Panc1 (cell line): ENCODE measurements around the gene KIF21A. TPM values are rescaled to one million over a fixed set of nuclear protein-coding genes. Genes with fewer than 3 reads are reported as not detected.

Source experiments
- ATAC-seq: fragments of 200-7000 bp; cut with Tn5 transposase; 2 replicates; pipeline ENCODE4 v1.9.1; 2020; ENCODE audit warnings: mild to moderate bottlenecking, moderate library complexity
- BruUV-seq: library from RNA; stranded (reverse); fragments of 400-500 nt; replicated peaks from 2 replicates; lab custom pipeline; 2021; lab: Mats Ljungman, UMichigan
- CTCF ChIA-PET: fragments of 300-600 bp; sonication (Branson Sonifier 250); formaldehyde crosslinking; loops from one replicate; lab custom pipeline; 2022; ENCODE audit warnings: antibody characterized with exemption; lab: Charles Lee
- POLR2A ChIA-PET: fragments of 300-600 bp; sonication (Branson Sonifier 250); formaldehyde crosslinking; loops from one replicate; lab custom pipeline; 2022; ENCODE audit warnings: antibody characterized with exemption; lab: Charles Lee
- DNase-seq: peaks from one replicate; pipeline ENCODE4 v3.0.0-alpha.2; 2010; ENCODE audit warnings: low read depth, low spot score
- H3K27ac ChIP-seq: 2 replicates; pipeline ENCODE4 v1.5.1; 2011; ENCODE audit warnings: mild to moderate bottlenecking, low read length, inconsistent platforms
- H3K27me3 ChIP-seq: fragments of 200-500 bp; sonication (Bioruptor generic); 2 replicates; pipeline ENCODE4 v1.6.0; 2014; ENCODE audit warnings: low read length, inconsistent platforms; ENCODE audit not compliant: control insufficient read depth, insufficient read depth
- H3K36me3 ChIP-seq: fragments of 200-500 bp; sonication (Bioruptor generic); 2 replicates; pipeline ENCODE4 v1.5.1; 2014; ENCODE audit warnings: inconsistent platforms, mild to moderate bottlenecking, low read length, moderate library complexity; ENCODE audit not compliant: control insufficient read depth, insufficient read depth
- H3K4me1 ChIP-seq: 2 replicates; pipeline ENCODE4 v1.5.1; 2011; ENCODE audit warnings: inconsistent platforms, mild to moderate bottlenecking, low read length, moderate library complexity; ENCODE audit not compliant: control insufficient read depth, insufficient read depth
- H3K4me3 ChIP-seq, 2 experiments: 2 replicates each; pipeline ENCODE4 v1.5.1; 2011 to 2012; ENCODE audit warnings: low read depth in 2 of 2, low read length in 2 of 2, mild to moderate bottlenecking in 2 of 2, inconsistent platforms in 1 of 2, moderate library complexity in 1 of 2
- H3K9me3 ChIP-seq: fragments of 200-500 bp; sonication (Bioruptor generic); 2 replicates; pipeline ENCODE4 v1.5.1; 2014; ENCODE audit warnings: low read depth, mild to moderate bottlenecking, inconsistent platforms, low read length, moderate library complexity; ENCODE audit not compliant: control insufficient read depth, insufficient read depth
- POLR2AphosphoS5 ChIP-seq: IDR thresholded peaks from 2 replicates; pipeline ENCODE4 v1.6.1; 2012; ENCODE audit warnings: mild to moderate bottlenecking, low read depth, low read length, moderate library complexity
- SIN3A ChIP-seq: IDR thresholded peaks from 2 replicates; pipeline ENCODE4 v1.6.1; 2012; ENCODE audit warnings: low read depth, mild to moderate bottlenecking, low read length, moderate library complexity, borderline replicate concordance; ENCODE audit not compliant: insufficient read depth
- TCF7L2 ChIP-seq: IDR thresholded peaks from 2 replicates; pipeline ENCODE4 v1.6.1; 2011; ENCODE audit warnings: mild to moderate bottlenecking, low read depth, low read length, inconsistent platforms
- in situ Hi-C: cut with HindIII; loops from 2 replicates; pipeline ENCODE4 v1.10.0; 2016; ENCODE audit warnings: low sequenced_read_pairs, low pct_unique_long_range_greater_than_20kb
- intact Hi-C: fragments of 100-400 bp; cut with micrococcal nuclease; formaldehyde crosslinking; loops from one replicate; pipeline ENCODE4 v1.10.0; 2022; ENCODE audit not compliant: unreplicated experiment
- total RNA-seq: library from RNA; stranded (reverse); gene quantifications from one replicate; pipeline ENCODE4 v1.2.1, GENCODE V29; 2021; ENCODE audit not compliant: unreplicated experiment
- TF ChIP-seq, protein P1 (sequence below): fragments of 450-650 bp; IDR thresholded peaks from 2 replicates; pipeline ENCODE4 v1.5.1; 2017; ENCODE audit warnings: mild to moderate bottlenecking
- TF ChIP-seq, protein P2 (sequence below), 2 experiments: IDR thresholded peaks; 2 replicates each; pipeline ENCODE4 v1.6.1; 2011 to 2012; ENCODE audit warnings: low read depth in 2 of 2, control low read depth in 1 of 2, low read length in 1 of 2, mild to moderate bottlenecking in 1 of 2, moderate library complexity in 1 of 2; ENCODE audit not compliant: insufficient read depth in 1 of 2

Gene KIF21A
- total RNA-seq, 1 experiment from 2014 or later = 25.6 TPM

DNA sequence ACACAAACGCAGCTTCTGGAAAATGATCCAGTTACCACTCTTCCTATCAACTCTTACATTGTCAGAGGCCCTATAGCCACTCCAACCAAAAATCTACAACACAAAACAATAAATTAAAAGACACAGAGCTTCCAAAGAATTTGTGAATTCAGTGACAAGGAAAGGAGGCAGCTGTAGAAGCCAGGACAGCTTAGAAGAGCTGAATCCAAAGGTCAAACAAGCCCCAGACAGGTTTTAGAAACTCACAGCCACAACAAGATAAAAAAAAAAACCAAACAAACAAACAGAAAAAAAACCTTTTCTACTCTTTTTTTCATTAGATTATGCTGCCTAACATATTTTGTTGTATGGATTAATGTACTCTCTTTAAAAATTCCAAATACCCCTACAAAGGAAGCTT is 94.4 kb downstream of the KIF21A start:
- intact Hi-C loops (no loop called here), in situ Hi-C loops (no loop called here)
- no peaks in the 10 kb centered on the region for H3K4me1 ChIP-seq
- H3K27ac ChIP-seq = no peak overlapping the region
- H3K4me3 ChIP-seq = no peak overlapping the region
- ATAC-seq = no peak
- no peaks in the 10 kb centered on the region for H3K27me3 ChIP-seq
- H3K9me3 ChIP-seq = no peaks in the 10 kb centered on the region
- POLR2A ChIA-PET = no interaction called here
- DNase-seq = no peak
- CTCF ChIA-PET = no interaction called here
- H3K36me3 ChIP-seq = peaks cover 4% of the 10 kb centered on the region; the same call in 1 of the 2 replicates
- no peak for TF ChIP-seq TCF7L2
- TF ChIP-seq, protein P1, sequence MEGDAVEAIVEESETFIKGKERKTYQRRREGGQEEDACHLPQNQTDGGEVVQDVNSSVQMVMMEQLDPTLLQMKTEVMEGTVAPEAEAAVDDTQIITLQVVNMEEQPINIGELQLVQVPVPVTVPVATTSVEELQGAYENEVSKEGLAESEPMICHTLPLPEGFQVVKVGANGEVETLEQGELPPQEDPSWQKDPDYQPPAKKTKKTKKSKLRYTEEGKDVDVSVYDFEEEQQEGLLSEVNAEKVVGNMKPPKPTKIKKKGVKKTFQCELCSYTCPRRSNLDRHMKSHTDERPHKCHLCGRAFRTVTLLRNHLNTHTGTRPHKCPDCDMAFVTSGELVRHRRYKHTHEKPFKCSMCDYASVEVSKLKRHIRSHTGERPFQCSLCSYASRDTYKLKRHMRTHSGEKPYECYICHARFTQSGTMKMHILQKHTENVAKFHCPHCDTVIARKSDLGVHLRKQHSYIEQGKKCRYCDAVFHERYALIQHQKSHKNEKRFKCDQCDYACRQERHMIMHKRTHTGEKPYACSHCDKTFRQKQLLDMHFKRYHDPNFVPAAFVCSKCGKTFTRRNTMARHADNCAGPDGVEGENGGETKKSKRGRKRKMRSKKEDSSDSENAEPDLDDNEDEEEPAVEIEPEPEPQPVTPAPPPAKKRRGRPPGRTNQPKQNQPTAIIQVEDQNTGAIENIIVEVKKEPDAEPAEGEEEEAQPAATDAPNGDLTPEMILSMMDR = no peak
- no peak for TF ChIP-seq POLR2AphosphoS5
- TF ChIP-seq, protein P2, sequence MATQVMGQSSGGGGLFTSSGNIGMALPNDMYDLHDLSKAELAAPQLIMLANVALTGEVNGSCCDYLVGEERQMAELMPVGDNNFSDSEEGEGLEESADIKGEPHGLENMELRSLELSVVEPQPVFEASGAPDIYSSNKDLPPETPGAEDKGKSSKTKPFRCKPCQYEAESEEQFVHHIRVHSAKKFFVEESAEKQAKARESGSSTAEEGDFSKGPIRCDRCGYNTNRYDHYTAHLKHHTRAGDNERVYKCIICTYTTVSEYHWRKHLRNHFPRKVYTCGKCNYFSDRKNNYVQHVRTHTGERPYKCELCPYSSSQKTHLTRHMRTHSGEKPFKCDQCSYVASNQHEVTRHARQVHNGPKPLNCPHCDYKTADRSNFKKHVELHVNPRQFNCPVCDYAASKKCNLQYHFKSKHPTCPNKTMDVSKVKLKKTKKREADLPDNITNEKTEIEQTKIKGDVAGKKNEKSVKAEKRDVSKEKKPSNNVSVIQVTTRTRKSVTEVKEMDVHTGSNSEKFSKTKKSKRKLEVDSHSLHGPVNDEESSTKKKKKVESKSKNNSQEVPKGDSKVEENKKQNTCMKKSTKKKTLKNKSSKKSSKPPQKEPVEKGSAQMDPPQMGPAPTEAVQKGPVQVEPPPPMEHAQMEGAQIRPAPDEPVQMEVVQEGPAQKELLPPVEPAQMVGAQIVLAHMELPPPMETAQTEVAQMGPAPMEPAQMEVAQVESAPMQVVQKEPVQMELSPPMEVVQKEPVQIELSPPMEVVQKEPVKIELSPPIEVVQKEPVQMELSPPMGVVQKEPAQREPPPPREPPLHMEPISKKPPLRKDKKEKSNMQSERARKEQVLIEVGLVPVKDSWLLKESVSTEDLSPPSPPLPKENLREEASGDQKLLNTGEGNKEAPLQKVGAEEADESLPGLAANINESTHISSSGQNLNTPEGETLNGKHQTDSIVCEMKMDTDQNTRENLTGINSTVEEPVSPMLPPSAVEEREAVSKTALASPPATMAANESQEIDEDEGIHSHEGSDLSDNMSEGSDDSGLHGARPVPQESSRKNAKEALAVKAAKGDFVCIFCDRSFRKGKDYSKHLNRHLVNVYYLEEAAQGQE (IDR thresholded peaks at IDR 0.05; ENCODE audit: insufficient read depth in 1 of 2, low read depth in 2 of 2, low read length in 1 of 2) = no peak
- TF ChIP-seq SIN3A = no peak
- no TSS peak for BruUV-seq

DNA sequence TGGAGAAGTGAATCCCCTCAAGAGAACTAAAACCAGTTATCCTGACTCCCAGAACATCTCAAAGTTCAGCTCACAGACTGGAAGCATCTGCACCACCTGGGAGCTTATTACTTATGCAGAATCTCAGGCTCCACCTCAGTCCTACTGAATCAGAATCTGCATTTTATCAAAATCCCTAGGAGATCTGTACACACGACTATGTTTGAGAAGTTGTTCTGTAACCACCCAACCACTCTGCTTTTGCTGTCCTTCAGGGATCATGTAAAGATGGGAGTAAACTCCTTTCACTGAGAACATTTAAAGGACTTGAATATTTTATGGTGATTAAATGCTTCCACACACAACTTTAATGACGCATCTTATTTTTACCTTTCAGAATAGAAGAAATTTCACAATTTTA is 98.0 kb downstream of the KIF21A start:
- H3K4me3 ChIP-seq = no peak overlapping the region
- no TSS peak for BruUV-seq
- H3K27ac ChIP-seq = no peak overlapping the region
- DNase-seq (no peak), ATAC-seq (no peak)
- no peaks in the 10 kb centered on the region for H3K27me3 ChIP-seq
- no peaks in the 10 kb centered on the region for H3K4me1 ChIP-seq
- TF ChIP-seq, protein P2 (IDR thresholded peaks at IDR 0.05; ENCODE audit: insufficient read depth in 1 of 2, low read depth in 2 of 2, low read length in 1 of 2) = no peak
- POLR2A ChIA-PET = no interaction called here
- peaks cover 4% of the 10 kb centered on the region; the same call in 1 of the 2 replicates for H3K36me3 ChIP-seq
- CTCF ChIA-PET = no interaction called here
- intact Hi-C loops = no loop called here
- H3K9me3 ChIP-seq = no peaks in the 10 kb centered on the region
- in situ Hi-C loops = no loop called here
